Thymus (tissue), 11 donors: ENCODE measurements around the gene TGFBR3L. TPM values are rescaled to one million over a fixed set of nuclear protein-coding genes. Genes with fewer than 3 reads are reported as not detected.
A peak's percentile ranks its signal among the peaks of the same experiment; 100 is the strongest.

ENCODE experiments used
- DNase-seq, 9 donors: peaks; one replicate each; pipeline ENCODE4 v3.0.0-alpha.2; 2013; ENCODE audit warnings: low spot score in 9 of 9, low read depth in 6 of 9, missing footprints in 1 of 9
- H3K27ac ChIP-seq, 2 donors: one replicate each; pipeline ENCODE4 v1.5.1; 2013; ENCODE audit warnings: control low read depth in 1 of 2, low read depth in 1 of 2, low read length in 1 of 2, mild to moderate bottlenecking in 1 of 2, moderate library complexity in 1 of 2
- H3K27me3 ChIP-seq, 2 donors: one replicate each; pipeline ENCODE4 v1.5.1; 2013; ENCODE audit warnings: low read length in 1 of 2; ENCODE audit not compliant: control insufficient read depth in 2 of 2, insufficient read depth in 1 of 2
- H3K36me3 ChIP-seq, 2 donors: one replicate each; pipeline ENCODE4 v1.5.1; 2013; ENCODE audit warnings: low read length in 1 of 2, mild to moderate bottlenecking in 1 of 2, moderate library complexity in 1 of 2; ENCODE audit not compliant: control insufficient read depth in 2 of 2, insufficient read depth in 2 of 2
- H3K4me1 ChIP-seq, 2 donors: one replicate each; pipeline ENCODE4 v1.5.1; 2013; ENCODE audit warnings: low read length in 2 of 2; ENCODE audit not compliant: control insufficient read depth in 2 of 2, insufficient read depth in 2 of 2
- H3K4me3 ChIP-seq, 2 donors: one replicate each; pipeline ENCODE4 v1.5.1; 2013; ENCODE audit warnings: low read length in 2 of 2, control low read depth in 1 of 2, mild to moderate bottlenecking in 1 of 2
- H3K9me3 ChIP-seq, 2 donors: one replicate each; pipeline ENCODE4 v1.5.1; 2013; ENCODE audit warnings: low read length in 1 of 2, mild to moderate bottlenecking in 1 of 2; ENCODE audit not compliant: control insufficient read depth in 2 of 2, insufficient read depth in 1 of 2
- WGBS: extraction: QIAGEN DNeasy Blood & Tissue Kit; methylation state at CpG from one replicate; pipeline ENCODE4 v1.1.7; 2013; 5-methylcytosine and 5-hydroxymethylcytosine counted together
- polyA plus RNA-seq: library from polyadenylated mRNA; stranded (reverse); fragments of 200-250 nt; gene quantifications from one replicate; pipeline ENCODE4 v1.2.3, GENCODE V29; 2013
- total RNA-seq: library from RNA; stranded (reverse); fragments of 120-200 nt; gene quantifications from one replicate; pipeline ENCODE4 v1.2.4, GENCODE V29; 2013
- donor health status: healthy.

TGFBR3L gene
- total and polyA plus RNA-seq, 2 donors = 0.05 to 0.19 TPM

- Histone ChIP-seq H3K27ac (no peak overlapping the region), H3K4me1 (peaks cover 6 to 16% of the 10 kb centered on the region in 2 donors), H3K27me3 (peaks cover 37 to 49% of the 10 kb centered on the region in 2 donors), H3K36me3 (peaks cover 46 to 51% of the 10 kb centered on the region in 2 donors), H3K9me3 (peaks cover 0 to 1% of the 10 kb centered on the region in 2 donors), H3K4me3 (no peak overlapping the region)
- DNase-seq = no peak
- WGBS = 98% methylated on average over 39 of the region's 39 CpGs
Measured at GRCh38 chr19:7912697-7913564, 1.7 kb upstream of the TGFBR3L start.

GRCh38 chr19:7913652-7914051, 978 bp upstream of the TGFBR3L start:
- no peak overlapping the region for H3K27ac ChIP-seq
- H3K36me3 ChIP-seq = peaks cover 43 to 45% of the 10 kb centered on the region in 2 donors
- no peak for DNase-seq
- peaks cover 1 to 2% of the 10 kb centered on the region in 2 donors for H3K9me3 ChIP-seq
- peaks cover 6 to 16% of the 10 kb centered on the region in 2 donors for H3K4me1 ChIP-seq
- peaks cover 43 to 56% of the 10 kb centered on the region in 2 donors for H3K27me3 ChIP-seq
- H3K4me3 ChIP-seq = no peak overlapping the region
- 97% methylated on average over 10 of the region's 10 CpGs for WGBS

GRCh38 chr19:7914099-7914498, 531 bp upstream of the TGFBR3L start:
- H3K27me3 ChIP-seq = peaks cover 48 to 61% of the 10 kb centered on the region in 2 donors
- 89% methylated on average over 12 of the region's 12 CpGs for WGBS
- no peak for DNase-seq

GRCh38 chr19:7915250-7916102, 846 bp downstream of the TGFBR3L start:
- Histone ChIP-seq H3K27ac (no peak overlapping the region), H3K27me3 (peaks cover 48 to 71% of the 10 kb centered on the region in 2 donors)

More at GRCh38 chr19:7914099-7914498, 531 bp upstream of the TGFBR3L start:
- no peak overlapping the region for H3K4me3 ChIP-seq
- peaks cover 38 to 44% of the 10 kb centered on the region in 2 donors for H3K36me3 ChIP-seq
- peaks cover 6 to 17% of the 10 kb centered on the region in 2 donors for H3K4me1 ChIP-seq
- H3K27ac ChIP-seq = no peak overlapping the region
- peaks cover 1 to 6% of the 10 kb centered on the region in 2 donors for H3K9me3 ChIP-seq

GRCh38 chr19:7916103-7916954, 1.7 kb downstream of the TGFBR3L start:
- peaks cover 48 to 71% of the 10 kb centered on the region in 2 donors for H3K27me3 ChIP-seq
- peaks cover 19 to 33% of the 10 kb centered on the region in 2 donors for H3K4me1 ChIP-seq
- no peak overlapping the region for H3K27ac ChIP-seq
- 2% methylated on average over 104 of the region's 104 CpGs for WGBS
- peaks cover 1 to 6% of the 10 kb centered on the region in 2 donors for H3K9me3 ChIP-seq
- H3K4me3 ChIP-seq = peak overlapping the region in 1 of 2 donors; percentile 44
- H3K36me3 ChIP-seq = peaks cover 18 to 22% of the 10 kb centered on the region in 2 donors
- peak in 1 of 9 donors; percentile 47 for DNase-seq

More at GRCh38 chr19:7915250-7916102, 846 bp downstream of the TGFBR3L start:
- Histone ChIP-seq H3K9me3 (peaks cover 1 to 6% of the 10 kb centered on the region in 2 donors), H3K4me3 (peak overlapping the region in 1 of 2 donors; percentile 44), H3K36me3 (peaks cover 27 to 30% of the 10 kb centered on the region in 2 donors), H3K4me1 (peaks cover 13 to 27% of the 10 kb centered on the region in 2 donors)
- 55% methylated on average over 24 of the region's 24 CpGs for WGBS
- no peak for DNase-seq

- H3K36me3 ChIP-seq = peaks cover 15 to 18% of the 10 kb centered on the region in 2 donors
- H3K4me1 ChIP-seq = peaks cover 20 to 37% of the 10 kb centered on the region in 2 donors
- WGBS = 7% methylated on average over 12 of the region's 12 CpGs
- H3K27me3 ChIP-seq = peaks cover 48 to 71% of the 10 kb centered on the region in 2 donors
- no peak for DNase-seq
- peak overlapping the region in 1 of 2 donors; percentile 44 for H3K4me3 ChIP-seq
- H3K9me3 ChIP-seq = peaks cover 1 to 6% of the 10 kb centered on the region in 2 donors
- no peak overlapping the region for H3K27ac ChIP-seq
Measured at GRCh38 chr19:7916955-7917266, 2.3 kb downstream of the TGFBR3L start.

GRCh38 chr19:7917267-7918061, 2.8 kb downstream of the TGFBR3L start:
- H3K9me3 ChIP-seq = peaks cover 0 to 6% of the 10 kb centered on the region in 2 donors
- peaks cover 16 to 18% of the 10 kb centered on the region in 2 donors for H3K36me3 ChIP-seq
- 2% methylated on average over 71 of the region's 71 CpGs for WGBS
- H3K4me1 ChIP-seq = peaks cover 20 to 37% of the 10 kb centered on the region in 2 donors
- H3K27me3 ChIP-seq = peaks cover 48 to 71% of the 10 kb centered on the region in 2 donors
- peak in 2 of 9 donors; percentile 39 to 51 for DNase-seq
- H3K27ac ChIP-seq = no peak overlapping the region
- peak overlapping the region in 1 of 2 donors; percentile 44 for H3K4me3 ChIP-seq
